ENCODE data around the gene PTPRO.

The PTPRO gene

DNA sequence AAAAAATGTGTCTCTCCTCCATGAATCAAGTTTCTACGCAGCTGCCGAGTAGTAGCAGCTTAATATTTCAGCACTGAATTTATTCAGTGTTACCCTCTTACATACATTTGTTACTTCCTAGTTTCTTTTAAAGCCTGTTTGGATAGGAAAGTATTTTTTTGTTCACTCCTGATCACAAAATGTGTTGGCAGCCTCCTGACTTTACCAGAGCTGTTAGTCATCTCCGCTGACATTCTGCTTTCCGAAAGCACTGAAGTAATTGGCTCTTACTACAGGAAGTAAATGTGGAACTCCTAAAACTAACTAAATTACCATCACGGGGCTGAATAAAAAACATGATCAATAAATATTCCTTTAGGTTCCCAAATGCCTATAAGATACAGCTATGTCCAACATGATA is 241.4 kb downstream of the PTPRO start:
- FAIRE-seq: no peak

DNA sequence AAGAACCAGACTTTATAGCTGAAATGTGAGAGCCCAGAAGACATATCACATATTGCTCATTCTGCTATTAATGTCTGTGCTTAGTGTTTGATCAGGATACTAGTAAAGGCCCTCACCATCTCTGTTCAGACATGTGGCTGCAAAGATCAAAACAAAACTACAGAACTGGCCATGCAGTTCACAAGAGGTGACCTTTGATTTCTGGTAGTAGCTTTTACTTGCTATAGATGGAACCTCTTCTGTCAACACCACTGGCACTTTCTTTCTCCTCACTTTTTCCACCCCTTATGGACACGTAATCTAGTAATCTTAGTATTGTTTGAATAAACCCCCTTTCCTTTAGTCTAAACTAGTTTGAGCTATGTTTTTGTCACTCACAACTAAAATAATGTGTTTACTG is 252.0 kb downstream of the PTPRO start:
- no peak for FAIRE-seq

DNA sequence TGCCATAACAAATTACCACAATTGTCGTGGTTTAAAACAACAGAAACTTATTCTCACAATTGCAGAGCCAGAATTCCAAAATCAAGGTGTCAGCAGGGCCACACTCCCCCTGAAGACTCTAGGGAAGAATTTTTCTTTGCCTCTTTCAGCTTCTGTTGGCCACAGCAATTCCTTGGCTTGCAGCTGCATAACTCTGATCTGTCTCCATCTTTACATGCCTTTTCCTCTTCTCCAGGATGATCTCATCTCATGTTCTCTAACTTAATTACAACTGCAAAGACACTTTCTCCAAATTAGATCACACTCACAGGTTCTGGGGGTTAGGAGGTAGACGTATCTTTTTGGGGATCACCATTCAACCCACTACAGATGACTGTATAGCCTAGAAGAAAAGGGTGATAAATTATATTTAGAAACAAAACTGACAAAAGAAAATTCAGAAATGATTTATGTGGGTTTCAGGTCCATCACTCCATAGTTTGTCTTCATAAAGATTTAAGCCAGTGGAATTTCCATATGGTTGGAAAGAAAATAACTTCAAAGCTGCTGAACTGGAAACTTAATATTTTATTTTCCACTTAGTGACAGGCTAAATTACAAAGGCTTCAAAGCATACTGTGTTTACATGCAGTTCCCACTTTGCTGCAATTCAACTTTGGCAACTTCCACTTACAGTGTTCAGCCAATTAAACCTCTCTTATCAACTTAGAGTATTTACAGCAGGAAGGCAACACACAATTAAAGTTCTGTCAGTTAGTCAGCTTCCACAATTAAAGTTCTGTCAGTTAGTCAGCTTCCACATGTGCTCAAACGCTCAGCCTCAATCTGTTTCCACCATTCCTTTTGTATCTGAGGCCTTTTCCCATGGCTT is 253.6 kb downstream of the PTPRO start:
- FAIRE-seq: no peak

DNA sequence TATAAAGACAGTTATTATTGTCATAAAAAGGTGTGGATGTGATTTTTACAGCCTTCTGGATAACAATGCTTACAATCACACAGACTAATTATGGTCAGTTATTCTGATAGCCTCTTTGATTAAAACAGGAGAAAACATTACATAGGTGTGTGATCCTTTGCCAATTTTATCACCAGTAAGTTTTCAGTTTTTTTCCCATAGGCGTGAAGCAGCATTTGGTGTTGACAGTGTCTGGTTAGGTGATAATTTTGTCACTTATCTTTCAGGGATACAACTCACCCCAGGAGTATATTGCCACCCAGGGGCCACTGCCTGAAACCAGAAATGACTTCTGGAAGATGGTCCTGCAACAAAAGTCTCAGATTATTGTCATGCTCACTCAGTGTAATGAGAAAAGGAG is 258.1 kb downstream of the PTPRO start:
- no peak for FAIRE-seq

GRCh38 chr12:15581006-15581405 is 258.7 kb downstream of the PTPRO start:
- FAIRE-seq: no peak

DNA sequence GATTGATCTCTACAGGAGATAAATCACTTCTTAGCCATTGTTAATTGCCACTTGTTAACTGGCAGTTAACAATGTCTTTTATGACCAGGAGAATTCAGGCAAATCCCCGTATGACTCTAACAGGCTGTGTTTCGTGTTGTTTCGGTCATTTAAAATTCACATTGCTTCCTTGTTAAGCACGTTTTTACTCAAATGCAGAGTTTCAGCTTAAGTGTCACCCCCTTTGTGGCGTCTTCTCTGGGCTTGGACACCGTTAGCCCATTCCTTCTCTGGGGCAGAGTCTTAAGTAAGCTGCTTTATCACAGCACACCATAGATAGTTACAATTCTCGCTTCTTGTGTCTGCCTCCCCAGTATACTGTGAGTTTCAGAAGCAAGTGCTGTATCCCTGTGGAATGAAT is 261.5 kb downstream of the PTPRO start:
- FAIRE-seq: no peak

- peak; percentile 70 for FAIRE-seq
These were observed 262.2 kb downstream of the PTPRO start for GRCh38 chr12:15584366-15585041.

- FAIRE-seq: no peak
These were observed 267.2 kb downstream of the PTPRO start for GRCh38 chr12:15589328-15590032.

DNA sequence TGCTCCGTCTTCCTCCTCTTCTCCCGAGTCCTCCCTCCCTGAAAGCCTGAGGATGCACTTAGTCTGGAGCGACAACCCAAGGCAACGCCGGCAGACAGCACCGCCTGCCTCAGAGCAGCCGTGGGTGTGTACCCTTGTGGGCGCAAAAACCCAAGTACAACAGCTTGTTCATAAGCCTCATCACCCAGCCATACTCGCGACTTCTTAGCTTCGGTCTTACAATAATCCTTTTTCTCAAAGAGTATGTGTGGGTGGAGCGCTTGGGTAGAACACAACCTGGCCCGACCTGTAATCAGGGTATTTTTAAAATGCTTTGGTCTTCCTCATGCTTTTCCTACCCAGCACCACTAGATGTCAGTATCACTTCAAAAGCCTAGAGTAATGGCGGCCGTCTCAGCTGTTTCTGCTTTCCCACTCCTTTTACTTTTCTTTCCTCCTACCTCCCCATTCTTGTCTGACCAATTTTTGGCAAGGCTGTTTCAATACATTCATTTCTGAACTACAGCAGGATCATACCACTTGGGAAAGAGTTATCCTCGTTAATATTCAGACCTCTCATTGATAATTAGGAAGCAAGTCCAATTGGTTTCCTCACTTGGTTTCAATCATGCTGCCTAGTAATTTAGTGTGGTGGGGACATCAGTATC is 268.0 kb downstream of the PTPRO start:
- peak; percentile 94 for FAIRE-seq

- no peak for FAIRE-seq
These were observed 269.5 kb downstream of the PTPRO start for GRCh38 chr12:15591811-15592210.

DNA sequence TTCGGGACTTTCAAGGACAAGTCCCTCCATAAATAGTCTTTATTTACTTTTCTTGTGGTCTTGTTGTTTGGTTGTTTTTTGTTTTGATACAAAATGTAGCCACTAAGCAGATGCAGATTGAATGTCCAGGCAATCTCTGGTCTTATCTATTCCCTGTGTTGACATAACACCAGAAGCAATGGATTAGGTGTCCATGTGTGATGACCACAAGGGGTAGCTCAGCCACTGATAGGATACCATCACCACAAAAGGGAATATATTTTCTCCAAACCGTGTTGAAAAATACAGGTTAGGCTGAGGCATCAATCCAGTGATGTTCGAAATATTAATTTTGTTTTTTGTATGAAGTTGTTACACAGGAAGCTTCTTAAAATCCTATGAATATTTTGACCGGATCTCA is 270.6 kb downstream of the PTPRO start:
- FAIRE-seq: no peak

- no peak for FAIRE-seq
These were observed 273.9 kb downstream of the PTPRO start for GRCh38 chr12:15596174-15596573.

DNA sequence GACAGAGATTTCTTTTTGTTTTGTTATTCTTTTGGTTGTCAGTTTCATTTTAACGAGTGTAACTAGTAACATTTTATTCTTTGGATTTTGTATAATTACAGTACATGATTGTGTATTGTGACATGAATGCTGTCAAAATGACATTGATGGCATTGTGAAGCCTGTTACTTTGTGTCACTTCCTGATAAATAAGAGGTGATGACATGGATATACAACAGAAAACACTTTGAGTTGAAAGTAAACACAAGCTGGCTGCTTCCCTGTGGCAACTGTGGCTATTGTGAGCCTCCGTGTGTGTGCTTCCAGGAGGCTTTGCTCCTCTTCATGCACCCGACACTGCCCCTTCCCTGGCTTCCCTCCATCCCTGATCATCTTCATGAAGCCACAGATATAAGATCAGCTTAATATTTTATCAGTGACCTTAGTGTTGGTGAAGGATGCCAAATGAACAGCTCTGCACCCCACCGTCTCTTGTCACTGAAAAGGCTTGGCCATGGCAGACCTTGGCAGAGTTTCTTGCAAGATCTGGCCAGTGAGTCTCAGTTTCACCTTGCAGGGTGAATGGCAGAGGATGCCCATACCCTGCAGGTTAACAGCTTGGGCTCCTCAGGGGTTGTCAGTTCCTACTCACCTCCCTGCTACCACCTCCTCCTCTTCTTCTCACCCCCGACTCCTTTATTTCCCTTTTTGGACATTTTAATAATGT is 275.0 kb downstream of the PTPRO start:
- FAIRE-seq: no peak

GRCh38 chr12:15599266-15600037 is 277.1 kb downstream of the PTPRO start:
- no peak for FAIRE-seq

DNA sequence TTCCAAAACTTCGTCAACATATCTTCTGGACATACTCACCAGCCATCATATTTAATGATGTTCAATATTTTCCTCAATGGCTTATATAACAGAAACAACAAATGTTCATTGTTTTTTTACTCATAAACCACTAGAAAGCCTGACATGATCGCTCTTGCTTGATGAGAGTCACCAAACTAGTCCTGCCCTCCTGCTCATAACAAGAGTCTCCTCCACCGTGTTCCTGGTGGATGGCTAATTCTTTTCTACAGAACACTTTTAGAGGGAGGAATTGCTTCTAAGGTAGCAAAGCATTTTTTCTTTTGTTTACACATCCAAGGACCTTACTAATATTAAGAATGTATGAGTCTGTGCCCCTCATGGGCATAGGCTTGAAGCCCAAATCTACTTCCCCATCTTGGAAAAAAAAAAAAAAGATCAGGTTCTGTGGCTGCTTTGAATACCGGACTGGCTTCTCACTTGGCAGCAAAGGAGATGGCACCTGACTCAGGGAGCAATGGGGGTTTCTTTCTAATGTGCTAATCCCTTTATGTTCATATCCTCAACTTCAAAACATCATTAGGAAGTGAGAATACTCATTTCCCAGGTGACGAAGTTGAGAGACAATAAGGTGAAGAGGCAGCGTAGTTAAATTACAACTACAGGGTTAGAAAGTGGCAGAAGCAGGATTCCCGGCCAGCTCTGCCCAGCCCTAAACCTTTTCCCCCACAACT is 278.1 kb downstream of the PTPRO start:
- no peak for FAIRE-seq

DNA sequence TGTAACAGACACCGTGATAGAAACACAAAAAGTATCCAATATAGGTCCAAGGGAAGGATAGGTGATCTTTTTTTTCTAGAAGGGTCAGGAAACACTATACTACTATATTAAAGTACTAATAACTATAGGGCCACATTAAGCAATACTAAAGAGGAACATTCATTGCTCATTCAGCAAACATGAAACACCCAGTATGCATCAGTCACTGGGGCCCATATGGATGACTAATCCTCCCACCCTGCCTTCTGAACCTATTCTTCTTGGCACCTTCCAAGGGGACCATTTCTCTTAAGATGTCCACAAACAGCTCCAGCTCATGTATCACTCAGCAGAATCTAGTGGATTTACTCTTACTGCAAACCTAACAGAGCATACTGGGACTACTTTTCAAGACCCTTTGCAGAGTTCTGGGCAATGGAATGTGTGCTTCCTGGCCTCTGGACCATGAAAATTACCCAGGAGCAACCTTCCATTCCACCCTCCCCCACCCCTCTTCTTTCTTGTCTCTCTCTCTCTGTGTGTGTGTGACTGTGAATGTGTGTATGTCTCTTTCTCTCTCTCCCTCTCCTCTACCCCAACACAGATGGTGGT is 279.0 kb downstream of the PTPRO start:
- FAIRE-seq: no peak

- FAIRE-seq: no peak
These were observed 279.9 kb downstream of the PTPRO start for GRCh38 chr12:15602051-15602672.

DNA sequence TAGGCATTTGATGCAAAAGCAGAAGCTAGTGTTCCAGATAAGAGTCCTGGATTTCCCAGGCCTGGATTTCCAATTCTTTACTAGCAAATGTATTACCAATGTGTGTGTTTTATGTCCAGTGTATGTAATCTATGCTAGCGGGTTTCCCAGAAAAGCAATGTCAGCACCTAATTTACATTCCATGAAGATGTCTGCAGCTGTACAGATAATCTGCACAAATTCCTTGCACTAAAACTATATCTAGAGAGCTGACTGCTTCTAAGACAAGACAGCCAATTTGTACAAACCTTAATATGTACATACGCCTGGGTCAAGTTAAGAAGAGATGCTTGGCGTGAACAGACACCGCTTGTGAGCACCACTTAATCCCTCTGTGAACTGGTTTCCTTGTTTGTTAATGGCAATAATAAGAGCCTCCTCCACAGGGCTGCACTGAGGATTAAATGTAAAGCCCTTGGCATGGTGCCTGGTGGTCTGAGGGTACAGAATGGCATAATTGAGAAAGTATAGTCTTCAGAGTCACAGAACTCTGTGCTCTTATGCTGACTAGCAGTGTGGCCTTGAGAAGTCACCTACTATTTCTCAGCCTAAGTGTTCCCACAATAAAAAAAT is 281.3 kb downstream of the PTPRO start:
- FAIRE-seq: no peak

GRCh38 chr12:15605881-15606590 is 283.7 kb downstream of the PTPRO start:
- no peak for FAIRE-seq

Measured in islet of Langerhans (tissue), 1 donor.